GM13977 (cell line): Measurements from ENCODE around the gene ARAP1.

Experiments used
- DNase-seq: peaks from one replicate; pipeline ENCODE4 v3.0.0; 2012; ENCODE audit warnings: low spot score
- in situ Hi-C: fragments of 300-500 bp; cut with MboI; formaldehyde crosslinking; loops from one replicate; pipeline ENCODE4 v1.12.0; 2022; ENCODE audit warnings: low sequenced_read_pairs, low pct_unique_long_range_greater_than_20kb, mixed read lengths, inconsistent platforms; ENCODE audit not compliant: unreplicated experiment
- TF ChIP-seq, protein P1 (sequence below): IDR thresholded peaks from 2 replicates; pipeline ENCODE4 v1.5.1; 2012; ENCODE audit warnings: mild to moderate bottlenecking, control low read depth; ENCODE audit not compliant: insufficient read depth; ENCODE audit errors: extremely low read depth, missing control alignments

Gene ARAP1

DNA sequence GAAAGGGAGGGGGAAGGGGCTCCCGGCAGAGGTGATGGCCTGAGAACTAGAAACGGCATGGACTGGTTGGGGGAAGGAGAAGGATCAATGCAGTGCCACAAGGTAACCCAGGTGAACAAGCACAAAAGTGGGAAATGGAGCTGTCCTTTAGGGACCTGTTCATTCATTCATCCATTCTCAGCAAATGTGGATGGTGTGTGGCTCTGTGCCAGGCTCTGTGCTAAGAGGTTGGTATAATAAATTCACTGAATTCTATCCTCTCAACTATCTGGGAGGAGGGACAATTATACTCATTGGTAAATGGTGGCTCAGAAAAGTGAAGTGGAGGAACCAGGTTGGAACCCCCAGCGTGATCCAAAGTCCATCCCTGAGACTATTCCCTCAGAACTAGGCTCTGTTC, 18.6 kb upstream of the ARAP1 start:
- no peak for DNase-seq
- TF ChIP-seq, protein P1, sequence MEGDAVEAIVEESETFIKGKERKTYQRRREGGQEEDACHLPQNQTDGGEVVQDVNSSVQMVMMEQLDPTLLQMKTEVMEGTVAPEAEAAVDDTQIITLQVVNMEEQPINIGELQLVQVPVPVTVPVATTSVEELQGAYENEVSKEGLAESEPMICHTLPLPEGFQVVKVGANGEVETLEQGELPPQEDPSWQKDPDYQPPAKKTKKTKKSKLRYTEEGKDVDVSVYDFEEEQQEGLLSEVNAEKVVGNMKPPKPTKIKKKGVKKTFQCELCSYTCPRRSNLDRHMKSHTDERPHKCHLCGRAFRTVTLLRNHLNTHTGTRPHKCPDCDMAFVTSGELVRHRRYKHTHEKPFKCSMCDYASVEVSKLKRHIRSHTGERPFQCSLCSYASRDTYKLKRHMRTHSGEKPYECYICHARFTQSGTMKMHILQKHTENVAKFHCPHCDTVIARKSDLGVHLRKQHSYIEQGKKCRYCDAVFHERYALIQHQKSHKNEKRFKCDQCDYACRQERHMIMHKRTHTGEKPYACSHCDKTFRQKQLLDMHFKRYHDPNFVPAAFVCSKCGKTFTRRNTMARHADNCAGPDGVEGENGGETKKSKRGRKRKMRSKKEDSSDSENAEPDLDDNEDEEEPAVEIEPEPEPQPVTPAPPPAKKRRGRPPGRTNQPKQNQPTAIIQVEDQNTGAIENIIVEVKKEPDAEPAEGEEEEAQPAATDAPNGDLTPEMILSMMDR = no peak
- in situ Hi-C loops = no loop called here

DNA sequence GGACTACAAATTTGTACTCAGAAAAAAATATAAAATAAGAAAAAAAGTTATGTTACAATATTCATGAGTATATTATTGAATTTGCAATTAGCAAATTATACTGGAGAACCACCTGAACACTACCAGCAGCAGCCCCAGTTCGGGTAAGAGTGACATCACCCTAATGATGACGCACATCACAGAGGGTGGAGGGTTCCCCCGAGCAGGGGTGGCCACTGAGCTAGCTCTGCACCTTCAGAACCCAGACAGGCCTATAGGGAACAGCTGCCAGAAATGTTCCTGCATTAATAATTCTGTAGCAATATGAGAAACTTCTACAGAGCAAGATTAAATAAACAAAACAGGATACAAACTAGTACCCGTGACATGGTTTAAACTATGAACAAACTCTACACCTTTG, 17.5 kb upstream of the ARAP1 start:
- DNase-seq = no peak
- in situ Hi-C loops = no loop called here
- TF ChIP-seq, protein P1 = no peak

DNA sequence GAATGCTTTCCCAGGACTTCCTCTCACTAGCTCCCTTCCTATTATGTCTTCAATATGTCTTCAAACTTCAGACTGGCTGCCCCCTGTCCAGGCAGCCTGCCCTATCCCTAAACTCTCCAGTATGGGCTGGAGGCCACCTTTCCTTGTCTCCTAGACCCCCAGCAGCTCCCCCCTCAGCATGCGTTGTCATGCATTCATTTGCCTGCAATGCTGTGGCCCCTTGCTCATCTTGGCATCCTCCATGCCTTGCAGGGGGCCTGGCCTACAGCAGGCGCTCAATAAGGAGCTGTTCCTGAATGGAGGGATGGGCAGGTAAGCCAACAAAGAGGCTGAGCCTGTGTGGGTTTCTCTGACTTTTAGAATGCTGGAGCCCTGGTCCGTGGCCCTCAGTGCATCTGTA, 16.4 kb upstream of the ARAP1 start:
- TF ChIP-seq, protein P1 = no peak
- DNase-seq = no peak
- in situ Hi-C loops = no loop called here

DNA sequence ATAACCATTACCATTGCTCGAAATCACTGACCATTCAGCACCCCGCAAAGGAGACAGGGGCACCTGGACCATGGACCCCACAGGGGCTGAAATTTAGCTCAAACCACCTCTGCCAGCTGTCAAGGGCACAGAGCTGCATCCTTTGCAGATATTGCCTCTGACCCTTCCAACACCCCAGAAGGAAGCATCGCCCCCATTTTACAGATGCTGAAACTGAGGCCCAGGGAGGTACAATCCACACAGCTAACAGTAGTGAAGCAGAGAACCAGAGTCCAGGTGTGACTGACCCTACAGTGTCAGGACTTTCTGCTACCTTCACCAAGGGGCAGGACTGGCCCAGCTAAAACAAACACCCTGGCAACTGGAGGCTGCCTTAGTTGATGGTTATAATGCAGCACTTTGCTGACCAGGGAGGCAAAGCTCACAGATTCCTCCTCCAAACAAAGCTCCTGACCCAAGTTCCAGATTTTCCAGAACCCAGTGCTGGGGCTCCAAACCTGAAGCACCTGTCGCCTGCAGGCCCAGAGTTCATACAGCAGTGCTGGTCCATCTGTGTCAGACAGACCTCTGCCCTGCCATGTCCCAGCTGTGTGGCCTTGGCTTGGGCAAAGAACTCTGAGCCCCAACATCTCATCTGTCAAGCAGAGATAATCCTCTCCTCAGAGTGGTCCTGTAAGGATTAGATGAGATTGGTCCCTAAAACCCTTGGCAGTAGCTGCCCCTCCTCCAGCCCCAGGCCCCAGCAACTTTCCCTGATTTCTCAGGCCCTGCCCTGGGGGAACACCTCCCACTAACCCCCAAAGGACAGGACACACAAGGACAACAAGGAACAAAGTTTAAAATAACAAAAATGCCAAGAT, 15.2 kb upstream of the ARAP1 start:
- TF ChIP-seq, protein P1 = no peak
- in situ Hi-C loops = no loop called here
- DNase-seq = no peak

DNA sequence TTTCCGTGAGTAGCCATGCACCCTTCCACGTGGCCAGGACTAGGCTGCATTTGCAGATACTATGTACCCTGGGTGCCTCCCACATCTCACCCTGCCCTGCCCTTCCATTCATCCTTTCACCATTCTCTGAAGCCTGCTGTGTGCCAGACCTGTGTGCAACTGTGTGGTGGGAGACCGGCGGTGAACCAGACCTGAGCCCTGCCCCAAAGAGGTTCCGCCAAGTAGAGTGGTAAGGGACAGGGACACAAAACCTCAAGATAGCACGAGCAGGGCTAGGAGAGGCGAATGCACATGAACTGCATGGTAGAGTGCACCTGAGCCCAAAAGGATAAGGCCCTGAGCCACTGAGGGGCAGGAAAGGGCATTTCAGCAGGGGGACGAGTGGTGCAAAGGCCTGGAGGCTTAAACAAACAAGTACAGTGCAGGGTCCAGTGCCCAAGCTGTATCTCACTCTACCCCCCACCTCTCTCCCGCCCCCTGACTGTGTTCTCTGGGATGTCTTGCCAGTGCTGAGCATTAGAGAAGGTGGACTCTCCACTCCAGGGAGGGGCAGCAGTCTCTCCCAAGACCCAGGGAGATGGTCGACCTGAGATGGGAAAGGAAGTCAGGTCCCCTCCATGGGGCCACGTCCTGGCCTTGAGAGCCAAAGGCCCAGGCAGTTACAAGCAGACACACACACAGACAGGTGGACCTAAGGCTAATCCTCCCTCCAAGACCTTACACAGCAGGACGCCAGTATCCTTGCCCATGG, 14.1 kb upstream of the ARAP1 start:
- in situ Hi-C loops = no loop called here
- TF ChIP-seq, protein P1 = no peak
- DNase-seq = no peak

DNA sequence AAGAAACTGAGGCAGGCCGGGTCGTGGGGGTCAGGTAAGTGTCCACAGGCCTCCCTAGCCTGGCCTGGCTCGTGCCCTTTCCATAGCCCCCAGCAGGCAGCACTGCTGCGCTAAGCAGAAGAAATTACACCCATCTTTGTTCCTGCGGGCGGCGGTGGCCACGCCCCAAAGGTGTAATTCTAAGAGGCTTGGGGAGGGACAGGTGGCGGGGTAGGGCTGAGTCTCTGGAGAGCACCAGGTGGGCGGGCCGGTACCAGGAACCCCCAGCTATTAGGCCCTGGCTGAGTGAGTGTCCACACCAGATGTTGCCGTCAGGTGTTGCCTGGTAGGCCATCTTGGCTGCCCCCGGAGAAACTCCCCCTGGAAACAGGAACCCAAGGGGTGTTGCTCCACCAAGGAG, 12.3 kb upstream of the ARAP1 start:
- TF ChIP-seq, protein P1 = no peak
- DNase-seq = no peak
- in situ Hi-C loops = no loop called here
